ENCODE data around the gene PSMB11.

DNA sequence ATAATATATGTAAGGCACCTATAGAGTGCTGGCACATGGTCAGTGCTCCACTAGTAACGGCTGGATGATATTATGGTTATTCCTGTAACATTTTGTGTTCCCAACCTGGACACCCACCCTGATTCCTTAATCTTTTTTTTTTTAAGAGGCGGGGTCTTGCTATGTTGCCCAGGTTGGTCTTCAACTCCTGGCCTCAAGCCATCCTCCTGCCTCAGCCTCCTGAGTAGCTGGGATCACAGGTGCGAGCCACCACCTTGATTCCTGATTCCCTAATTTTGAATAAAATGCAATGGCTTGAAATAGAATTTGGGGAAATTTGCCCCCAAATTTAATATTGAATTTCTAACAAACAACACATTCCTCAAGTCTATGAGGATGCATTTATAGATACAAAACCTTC, 39.4 kb upstream of the PSMB11 start:
- TF ChIP-seq, protein P1, sequence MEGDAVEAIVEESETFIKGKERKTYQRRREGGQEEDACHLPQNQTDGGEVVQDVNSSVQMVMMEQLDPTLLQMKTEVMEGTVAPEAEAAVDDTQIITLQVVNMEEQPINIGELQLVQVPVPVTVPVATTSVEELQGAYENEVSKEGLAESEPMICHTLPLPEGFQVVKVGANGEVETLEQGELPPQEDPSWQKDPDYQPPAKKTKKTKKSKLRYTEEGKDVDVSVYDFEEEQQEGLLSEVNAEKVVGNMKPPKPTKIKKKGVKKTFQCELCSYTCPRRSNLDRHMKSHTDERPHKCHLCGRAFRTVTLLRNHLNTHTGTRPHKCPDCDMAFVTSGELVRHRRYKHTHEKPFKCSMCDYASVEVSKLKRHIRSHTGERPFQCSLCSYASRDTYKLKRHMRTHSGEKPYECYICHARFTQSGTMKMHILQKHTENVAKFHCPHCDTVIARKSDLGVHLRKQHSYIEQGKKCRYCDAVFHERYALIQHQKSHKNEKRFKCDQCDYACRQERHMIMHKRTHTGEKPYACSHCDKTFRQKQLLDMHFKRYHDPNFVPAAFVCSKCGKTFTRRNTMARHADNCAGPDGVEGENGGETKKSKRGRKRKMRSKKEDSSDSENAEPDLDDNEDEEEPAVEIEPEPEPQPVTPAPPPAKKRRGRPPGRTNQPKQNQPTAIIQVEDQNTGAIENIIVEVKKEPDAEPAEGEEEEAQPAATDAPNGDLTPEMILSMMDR (IDR thresholded peaks at IDR 0.05; ENCODE audit: poor library complexity) = no peak
- no peak for TF ChIP-seq EZH2 (IDR thresholded peaks at IDR 0.05; ENCODE audit: borderline replicate concordance)

Measured in hepatocyte (in vitro differentiated cells).